ENCODE measurements around the gene KIF1A. TPM values are rescaled to one million over a fixed set of nuclear protein-coding genes. Genes with fewer than 3 reads are reported as not detected.
A peak's percentile ranks its signal among the peaks of the same experiment; 100 is the strongest.
"Not testable (repeated sequence)": the region's sequence is repeated elsewhere in the genome, so short reads cannot be mapped to it uniquely, and the experiment has no call there.

Gene KIF1A
- total RNA-seq, 1 donor from 2014 or later: 0.07 TPM

DNA sequence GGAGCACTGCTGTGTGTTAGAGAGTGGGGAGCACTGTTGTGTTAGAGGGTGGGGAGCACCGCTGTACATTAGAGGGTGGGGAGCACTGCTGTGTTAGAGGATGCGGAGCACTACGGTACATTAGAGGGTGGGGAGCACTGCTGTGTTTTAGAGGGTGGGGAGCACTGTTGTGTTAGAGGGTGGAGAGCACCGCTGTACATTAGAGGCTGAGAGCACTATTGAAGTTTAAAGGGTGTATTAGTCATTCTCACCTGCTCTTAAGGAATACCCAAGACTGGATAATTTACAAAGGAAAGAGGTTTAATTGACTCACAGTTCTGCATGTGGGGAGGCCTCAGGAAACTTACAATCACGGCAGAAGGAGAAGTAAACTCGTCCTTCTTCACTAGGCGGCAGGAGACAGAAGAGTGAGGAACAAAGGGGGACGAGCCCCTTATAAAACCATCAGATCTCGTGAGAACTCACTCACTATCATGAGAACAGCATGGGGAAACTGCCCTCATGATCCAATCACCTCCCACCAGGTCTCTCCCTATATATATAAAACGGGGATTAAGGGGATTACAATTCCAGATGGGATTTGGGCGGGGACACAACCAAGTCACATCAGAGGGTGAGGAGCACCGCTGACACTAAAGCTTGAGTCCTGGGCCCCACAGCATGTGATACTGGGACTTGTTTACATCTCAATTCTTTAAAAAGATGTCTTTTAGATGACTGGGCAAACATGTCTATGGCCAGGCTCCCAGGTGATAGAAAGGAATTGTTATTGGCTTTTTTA lies 29.1 kb upstream of the KIF1A start:
- no peak for DNase-seq (ENCODE audit: low read depth, low spot score)

DNA sequence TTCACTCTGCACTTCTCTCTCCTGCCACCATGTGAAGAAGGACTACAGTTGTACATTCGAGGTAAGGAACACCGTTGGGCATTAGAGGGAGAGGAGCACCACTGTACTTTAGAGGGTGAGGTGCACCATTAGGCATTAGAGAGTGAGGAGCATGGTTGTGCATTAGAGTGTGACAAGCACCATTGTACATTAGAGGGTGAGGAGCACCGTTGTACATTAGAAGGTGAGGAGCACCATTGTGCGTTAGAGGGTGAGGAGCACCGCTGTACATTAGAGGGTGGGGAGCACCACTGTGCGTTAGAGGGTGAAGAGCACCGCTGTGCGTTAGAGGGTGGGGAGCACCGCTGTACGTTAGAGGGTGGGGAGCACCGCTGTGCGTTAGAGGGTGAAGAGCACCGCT lies 27.8 kb upstream of the KIF1A start:
- DNase-seq (ENCODE audit: low read depth, low spot score): no peak

- DNase-seq (ENCODE audit: low read depth, low spot score): no peak
Observed at GRCh38 chr2:240846873-240847595, 27.0 kb upstream of the KIF1A start.

DNA sequence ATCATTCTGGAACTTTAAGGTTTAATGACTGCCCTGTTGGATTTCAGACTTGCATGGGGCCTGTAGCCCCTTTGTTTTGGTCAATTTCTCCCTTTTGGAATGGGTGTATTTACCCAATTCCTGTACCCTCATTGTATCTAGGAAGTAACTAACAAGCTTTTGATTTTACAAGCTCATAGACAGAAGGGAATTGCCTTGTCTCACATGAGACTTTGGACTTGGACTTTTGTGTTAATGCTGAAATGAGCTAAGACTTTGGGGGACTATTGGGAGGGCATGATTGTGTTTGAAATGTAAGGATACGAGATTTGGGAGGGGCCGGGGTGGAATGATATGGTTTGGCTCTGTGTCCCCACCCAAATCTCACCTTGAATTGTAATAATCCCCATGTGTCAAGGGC lies 26.3 kb upstream of the KIF1A start:
- not testable (repeated sequence) for DNase-seq (ENCODE audit: low read depth, low spot score)

DNA sequence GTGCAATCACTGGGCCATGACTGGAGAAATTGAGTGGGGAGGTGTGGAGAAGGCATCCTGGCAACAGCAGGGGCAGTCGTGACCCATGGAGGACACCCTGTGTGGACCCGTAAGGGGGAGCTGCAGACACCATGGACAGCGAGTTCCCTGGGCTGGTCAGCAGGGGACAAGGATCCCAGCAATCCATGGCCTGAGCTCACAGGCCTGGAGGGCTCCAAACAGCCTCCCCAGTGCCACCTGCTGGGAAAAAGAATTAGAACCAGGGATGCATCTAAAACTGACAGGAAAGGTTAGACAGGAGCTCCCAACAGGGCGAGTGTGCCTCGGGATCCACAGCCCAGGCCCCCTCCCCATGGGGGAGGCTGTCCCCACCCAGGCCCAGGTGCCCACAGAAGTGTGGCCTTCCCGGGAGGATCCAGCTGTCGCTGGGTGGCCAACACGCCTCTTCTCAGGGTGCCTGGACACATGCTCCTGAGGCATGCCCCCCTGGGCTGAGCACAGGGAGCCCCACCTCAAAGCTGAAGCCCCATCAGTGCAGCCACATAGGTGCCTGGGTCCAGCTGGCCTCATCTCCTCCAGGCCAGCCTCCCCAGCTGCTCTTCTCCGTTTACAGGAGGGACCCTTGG lies 20.5 kb upstream of the KIF1A start:
- peak; percentile 37 for DNase-seq (ENCODE audit: low read depth, low spot score)

DNA sequence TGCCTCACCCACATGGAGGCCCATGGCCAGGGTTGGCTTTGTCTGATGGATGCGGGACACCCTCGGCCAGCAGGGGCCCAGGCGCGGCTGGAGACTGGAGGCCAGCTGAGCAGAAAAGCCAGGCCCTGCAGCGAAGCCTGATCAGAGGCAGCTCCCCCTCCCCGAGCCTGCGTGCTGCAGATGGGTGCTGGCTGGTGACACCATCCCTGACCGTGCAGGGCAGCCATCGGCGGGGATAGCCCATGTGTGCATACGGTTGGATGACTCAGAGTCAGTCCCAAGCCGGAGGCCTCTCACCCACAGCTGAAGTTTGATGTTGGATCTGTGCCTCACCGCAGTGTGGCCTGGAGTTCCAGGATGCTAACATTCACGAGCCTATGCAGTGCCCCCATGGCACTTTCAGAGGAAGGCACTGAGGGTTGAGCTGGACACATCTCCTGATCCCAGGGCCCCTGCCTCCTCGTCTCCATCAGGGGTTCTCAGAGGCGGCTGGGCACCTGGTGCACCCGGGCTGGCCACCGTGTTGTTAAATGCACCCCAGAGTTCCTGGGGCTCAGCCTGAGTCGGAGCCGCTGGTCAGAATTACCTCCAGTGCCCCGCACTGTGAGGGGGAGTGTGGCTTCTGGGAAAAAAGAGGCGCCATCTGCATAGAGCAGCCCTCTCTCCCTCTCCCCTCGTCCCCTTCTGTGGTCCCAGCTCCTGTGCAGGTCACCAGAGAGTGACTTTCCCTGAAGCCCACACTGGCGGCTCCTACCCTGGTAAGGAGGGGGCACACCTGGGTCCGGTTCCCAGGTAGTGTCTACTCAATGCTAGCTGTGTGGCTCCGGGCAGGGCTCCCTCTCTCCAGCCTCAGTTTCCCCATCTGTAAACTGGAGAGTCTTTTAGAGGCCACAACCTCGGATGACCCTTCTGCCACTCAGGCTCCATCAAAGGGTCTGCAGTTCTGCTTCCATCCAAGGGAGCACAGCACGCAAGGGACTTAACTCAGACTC lies 19.4 kb upstream of the KIF1A start:
- DNase-seq (ENCODE audit: low read depth, low spot score): no peak

GRCh38 chr2:240837621-240838020 lies 17.6 kb upstream of the KIF1A start:
- no peak for DNase-seq (ENCODE audit: low read depth, low spot score)

DNA sequence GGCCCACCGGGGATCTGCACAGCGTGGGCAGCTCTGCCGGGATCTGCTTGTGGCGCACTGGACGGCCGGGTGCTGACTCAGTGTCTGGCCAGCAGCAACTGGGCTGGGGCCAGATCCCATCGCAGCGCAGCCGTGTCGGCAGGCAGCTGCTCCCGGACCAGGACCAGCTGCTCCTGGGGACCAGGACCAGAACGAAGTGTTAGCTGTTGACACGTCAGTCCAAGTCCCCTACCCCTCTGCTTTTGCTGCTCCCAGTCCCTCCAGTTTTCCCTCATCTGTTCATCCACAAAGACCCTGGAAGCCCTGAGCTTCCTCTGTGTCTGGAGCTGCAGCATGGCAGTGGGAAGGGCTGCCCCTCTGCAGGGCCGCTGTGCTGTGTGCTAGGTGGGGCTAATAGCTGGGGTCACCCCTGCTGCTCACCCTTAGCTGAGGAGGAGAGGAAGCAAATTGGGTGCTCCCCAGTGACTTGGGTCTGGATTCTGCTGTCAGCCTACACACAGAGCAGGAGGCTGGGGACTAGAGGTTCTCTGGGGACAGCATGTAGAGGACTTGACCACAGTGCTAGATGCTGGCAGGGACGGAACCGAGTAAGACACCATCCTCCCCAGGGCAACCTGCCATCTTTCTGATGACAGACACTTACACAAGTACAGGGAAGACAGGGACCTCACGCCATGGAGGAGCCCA lies 16.9 kb upstream of the KIF1A start:
- DNase-seq (ENCODE audit: low read depth, low spot score): no peak

- no peak for DNase-seq (ENCODE audit: low read depth, low spot score)
Observed at GRCh38 chr2:240835528-240835927, 15.5 kb upstream of the KIF1A start.

GRCh38 chr2:240834377-240834975 lies 14.5 kb upstream of the KIF1A start:
- no peak for DNase-seq (ENCODE audit: low read depth, low spot score)

DNA sequence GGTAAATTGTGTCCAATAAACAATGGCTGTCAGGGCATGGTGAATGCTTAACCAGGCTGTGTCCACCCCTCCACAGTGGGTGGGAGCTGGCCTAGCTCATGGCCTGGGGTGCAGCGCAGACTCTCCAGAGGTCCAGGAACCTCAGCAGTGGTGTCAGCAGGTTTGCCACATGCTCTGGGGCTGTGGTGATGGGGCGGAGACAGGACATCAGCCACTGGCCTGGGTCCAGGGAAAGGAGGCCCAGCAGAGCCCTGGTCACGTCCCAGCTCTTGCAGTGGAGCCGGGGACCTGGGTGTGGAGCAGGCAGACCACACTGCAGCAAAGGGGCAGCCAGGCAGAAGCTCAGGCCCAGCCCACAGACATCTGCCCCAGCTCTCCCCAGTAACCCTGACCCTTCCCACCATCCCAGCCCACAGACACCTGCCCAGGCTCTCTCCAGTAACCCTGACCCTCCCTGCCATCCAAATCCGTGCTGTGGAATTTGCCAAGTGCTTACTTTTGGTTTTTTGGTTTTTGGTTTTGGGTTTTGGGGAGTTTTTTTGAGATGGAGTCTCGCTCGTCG lies 13.8 kb upstream of the KIF1A start:
- DNase-seq (ENCODE audit: low read depth, low spot score): no peak

GRCh38 chr2:240832921-240833494 lies 13.0 kb upstream of the KIF1A start:
- no peak for DNase-seq (ENCODE audit: low read depth, low spot score)

GRCh38 chr2:240832205-240832727 lies 12.2 kb upstream of the KIF1A start:
- DNase-seq (ENCODE audit: low read depth, low spot score): peak; percentile 43

- no peak for DNase-seq (ENCODE audit: low read depth, low spot score)
Observed at GRCh38 chr2:240831594-240832204, 11.7 kb upstream of the KIF1A start.

DNA sequence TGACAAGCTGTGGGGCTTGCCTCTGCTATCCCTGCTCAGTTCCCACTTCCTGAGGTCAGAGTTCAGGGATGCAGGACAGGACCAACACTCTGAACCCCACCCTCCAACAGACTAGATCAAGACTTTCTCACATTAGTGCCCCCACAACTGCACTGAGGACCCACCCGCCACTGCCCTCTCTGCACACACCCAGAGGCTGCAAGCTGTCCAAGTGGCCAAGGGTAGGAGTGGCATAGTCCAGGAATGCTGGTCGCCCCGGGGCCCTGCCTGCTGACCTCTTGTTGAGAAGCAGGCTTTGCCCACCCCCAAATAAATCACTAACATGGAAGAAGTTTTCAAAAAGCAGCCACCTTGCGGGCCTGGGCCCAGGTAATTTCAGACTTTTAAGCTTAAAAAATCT lies 5.5 kb upstream of the KIF1A start:
- no peak for DNase-seq (ENCODE audit: low read depth, low spot score)

GRCh38 chr2:240823449-240824336 lies 3.7 kb upstream of the KIF1A start:
- no peak for DNase-seq (ENCODE audit: low read depth, low spot score)

DNA sequence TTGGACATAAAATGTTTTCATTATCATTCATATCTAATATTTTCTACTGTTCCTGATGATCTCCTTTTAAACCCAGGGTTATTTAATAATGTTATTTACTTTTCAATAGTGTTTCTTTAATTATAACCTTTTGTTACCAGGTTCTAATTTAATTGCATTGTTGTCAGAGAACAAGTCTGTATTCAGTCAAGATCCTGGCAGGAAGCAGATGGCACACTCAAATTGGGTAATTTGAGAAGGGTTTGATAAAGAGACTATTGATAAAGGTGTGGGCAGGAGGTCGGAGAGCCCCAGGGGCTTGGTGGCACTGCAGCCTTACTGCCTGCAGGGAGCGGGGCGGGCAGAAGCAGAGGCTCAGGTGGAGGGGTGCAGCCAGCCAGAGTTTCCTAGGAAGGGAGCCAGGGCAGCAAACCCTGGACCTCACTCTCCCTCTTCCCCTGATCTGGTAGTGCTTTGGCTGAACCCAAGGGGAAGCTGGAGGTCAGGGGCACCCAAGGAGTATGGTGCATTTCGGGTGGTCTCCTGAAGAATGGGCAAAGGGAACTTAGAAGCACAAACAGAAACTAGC lies 2.3 kb upstream of the KIF1A start:
- no peak for DNase-seq (ENCODE audit: low read depth, low spot score)

- no peak for DNase-seq (ENCODE audit: low read depth, low spot score)
Observed at GRCh38 chr2:240821429-240821778, 1.4 kb upstream of the KIF1A start.
